ENCODE measurements around the gene NEUROD1. TPM values are rescaled to one million over a fixed set of nuclear protein-coding genes. Genes with fewer than 3 reads are reported as not detected.

Gene NEUROD1
- total RNA-seq, 1 experiment from 2014 or later = not detected

- H3K27me3 ChIP-seq (ENCODE audit: insufficient read depth, low read depth) = no peaks in the 10 kb centered on the region; the same call in 1 of the 2 replicates
- ChIA-PET CTCF (no interaction called here), POLR2A (ENCODE audit: unreplicated experiment) (interaction anchor here (0.7 kb wide), 1 partner anchor 1144 kb away, joined by 3 read pairs; no protein-coding TSS in a partner anchor)
These were observed 7.9 kb downstream of the NEUROD1 start for GRCh38 chr2:181672255-181673008.

GRCh38 chr2:181670632-181671031 lies 9.7 kb downstream of the NEUROD1 start:
- Histone ChIP-seq H3K9me3 (ENCODE audit: insufficient read depth, low read depth) (no peaks in the 10 kb centered on the region), H3K9me2 (ENCODE audit: insufficient read depth) (no peaks in the 10 kb centered on the region), H3K27me3 (ENCODE audit: insufficient read depth, low read depth) (no peaks in the 10 kb centered on the region; the same call in 1 of the 2 replicates), H4K20me1 (ENCODE audit: insufficient read depth) (no peaks in the 10 kb centered on the region), H3F3A (ENCODE audit: insufficient read depth, low read depth) (no peaks in the 10 kb centered on the region), H3K27ac (no peak overlapping the region), H3K79me2 (ENCODE audit: low read depth) (no peaks in the 10 kb centered on the region), H3K36me3 (ENCODE audit: low read depth) (no peaks in the 10 kb centered on the region), H2AFZ (no peak overlapping the region), H3K4me3 (no peak overlapping the region), H3K4me2 (no peak overlapping the region), H3K4me1 (replicated peaks; ENCODE audit: insufficient read depth) (no peaks in the 10 kb centered on the region)
- TF ChIP-seq CTCF (conservative IDR thresholded peaks at IDR 0.05) = no peak
- TF ChIP-seq EZH2 (IDR thresholded peaks at IDR 0.05; ENCODE audit: low read depth) = no peak
- CTCF ChIA-PET = no interaction called here
- POLR2A ChIA-PET (ENCODE audit: unreplicated experiment) = no interaction called here
- BruUV-seq (replicated peaks) = no TSS peak
- DNase-seq = no peak
- intact Hi-C loops (cut with micrococcal nuclease; ENCODE audit: unreplicated experiment) = no loop called here

More at GRCh38 chr2:181672255-181673008, 7.9 kb downstream of the NEUROD1 start:
- Histone ChIP-seq H3K4me3 (no peak overlapping the region), H3F3A (ENCODE audit: insufficient read depth, low read depth) (no peaks in the 10 kb centered on the region), H3K79me2 (ENCODE audit: low read depth) (no peaks in the 10 kb centered on the region), H3K36me3 (ENCODE audit: low read depth) (no peaks in the 10 kb centered on the region), H2AFZ (no peak overlapping the region), H3K4me1 (replicated peaks; ENCODE audit: insufficient read depth) (no peaks in the 10 kb centered on the region), H3K9me2 (ENCODE audit: insufficient read depth) (no peaks in the 10 kb centered on the region), H3K27ac (no peak overlapping the region), H3K9me3 (ENCODE audit: insufficient read depth, low read depth) (no peaks in the 10 kb centered on the region), H3K4me2 (no peak overlapping the region), H4K20me1 (ENCODE audit: insufficient read depth) (no peaks in the 10 kb centered on the region)
- intact Hi-C loops (cut with micrococcal nuclease; ENCODE audit: unreplicated experiment) = no loop called here
- TF ChIP-seq CTCF (conservative IDR thresholded peaks at IDR 0.05) = no peak
- no peak for TF ChIP-seq EZH2 (IDR thresholded peaks at IDR 0.05; ENCODE audit: low read depth)
- BruUV-seq (replicated peaks) = no TSS peak
- no peak for DNase-seq

- H3F3A ChIP-seq (ENCODE audit: insufficient read depth, low read depth) = no peaks in the 10 kb centered on the region
- H4K20me1 ChIP-seq (ENCODE audit: insufficient read depth) = no peaks in the 10 kb centered on the region
- no peak overlapping the region for H2AFZ ChIP-seq
- TF ChIP-seq CTCF (conservative IDR thresholded peaks at IDR 0.05) = no peak
- no peak for TF ChIP-seq EZH2 (IDR thresholded peaks at IDR 0.05; ENCODE audit: low read depth)
- H3K9me3 ChIP-seq (ENCODE audit: insufficient read depth, low read depth) = no peaks in the 10 kb centered on the region
- no peaks in the 10 kb centered on the region for H3K4me1 ChIP-seq (replicated peaks; ENCODE audit: insufficient read depth)
- H3K4me3 ChIP-seq = no peak overlapping the region
- H3K4me2 ChIP-seq = no peak overlapping the region
- no peaks in the 10 kb centered on the region; the same call in 1 of the 2 replicates for H3K27me3 ChIP-seq (ENCODE audit: insufficient read depth, low read depth)
- no peaks in the 10 kb centered on the region for H3K36me3 ChIP-seq (ENCODE audit: low read depth)
- CTCF ChIA-PET = no interaction called here
- BruUV-seq (replicated peaks) = no TSS peak
- no peak for DNase-seq
- H3K9me2 ChIP-seq (ENCODE audit: insufficient read depth) = no peaks in the 10 kb centered on the region
- intact Hi-C loops (cut with micrococcal nuclease; ENCODE audit: unreplicated experiment) = no loop called here
- POLR2A ChIA-PET (ENCODE audit: unreplicated experiment) = no interaction called here
- H3K27ac ChIP-seq = no peak overlapping the region
- H3K79me2 ChIP-seq (ENCODE audit: low read depth) = no peaks in the 10 kb centered on the region
These were observed 13.1 kb downstream of the NEUROD1 start for GRCh38 chr2:181667234-181667633.
